CD4-positive, alpha-beta T cell (primary cell): ENCODE measurements around the gene PLA2R1. TPM values are rescaled to one million over a fixed set of nuclear protein-coding genes. Genes with fewer than 3 reads are reported as not detected.

Experiments used
- ATAC-seq: fragments of 200-7000 bp; cut with Tn5 transposase; one replicate; pipeline ENCODE4 v1.10.0; 2022; ENCODE audit warnings: mild to moderate bottlenecking; ENCODE audit not compliant: poor library complexity
- CTCF ChIA-PET: fragments of 350-600 bp; sonication (Branson Sonifier 250); formaldehyde crosslinking; loops from one replicate; lab custom pipeline; 2021; ENCODE audit warnings: antibody characterized with exemption, inconsistent platforms; lab: Charles Lee
- POLR2A ChIA-PET: fragments of 350-600 bp; sonication (Branson Sonifier 250); formaldehyde crosslinking; loops from one replicate; lab custom pipeline; 2021; ENCODE audit warnings: antibody characterized with exemption, inconsistent platforms; lab: Charles Lee
- DNase-seq, 14 experiments: peaks; one replicate each; pipeline ENCODE4 v3.0.0-alpha.2; 2013 to 2020; ENCODE audit warnings: mixed read lengths in 2 of 14
- H3K27ac ChIP-seq, 2 donors: one replicate each; pipeline versions ENCODE4 v1.5.1 to v1.7.0; 2013; ENCODE audit warnings: low read length in 2 of 2, low read depth in 1 of 2, mild to moderate bottlenecking in 1 of 2
- H3K27me3 ChIP-seq, 2 experiments: 1 replicate in 1 of 2; 2 replicates in 1 of 2; pipeline versions ENCODE4 v1.6.1 to v1.7.0; 2013; ENCODE audit warnings: low read length in 2 of 2, control low read depth in 1 of 2, mild to moderate bottlenecking in 1 of 2, moderate library complexity in 1 of 2; ENCODE audit not compliant: insufficient read depth in 2 of 2, control insufficient read depth in 1 of 2
- H3K36me3 ChIP-seq: one replicate; pipeline ENCODE4 v1.6.1; 2013; ENCODE audit warnings: low read length, control low read depth; ENCODE audit not compliant: insufficient read depth
- H3K4me1 ChIP-seq: one replicate; pipeline ENCODE4 v1.6.1; 2013; ENCODE audit warnings: low read length, control low read depth; ENCODE audit not compliant: insufficient read depth
- H3K4me3 ChIP-seq: one replicate; pipeline ENCODE4 v1.5.1; 2013; ENCODE audit warnings: mild to moderate bottlenecking, low read length, moderate library complexity
- H3K9me3 ChIP-seq, 2 experiments: 1 replicate in 1 of 2; 2 replicates in 1 of 2; pipeline versions ENCODE4 v1.6.1 to v1.7.0; 2013; ENCODE audit warnings: low read length in 2 of 2, mild to moderate bottlenecking in 2 of 2, control low read depth in 1 of 2, moderate library complexity in 1 of 2; ENCODE audit not compliant: control insufficient read depth in 1 of 2, insufficient read depth in 1 of 2
- H3K27ac Mint-ChIP-seq: one replicate; pipeline ENCODE4 v1.8.0; 2020; ENCODE audit warnings: mixed read lengths
- H3K27me3 Mint-ChIP-seq: one replicate; pipeline ENCODE4 v1.8.0; 2021; ENCODE audit warnings: mixed read lengths
- H3K36me3 Mint-ChIP-seq: one replicate; pipeline ENCODE4 v1.8.0; 2021; ENCODE audit warnings: low read depth, mixed read lengths
- H3K4me1 Mint-ChIP-seq: one replicate; pipeline ENCODE4 v1.8.0; 2021; ENCODE audit warnings: low read depth, mixed read lengths
- H3K4me3 Mint-ChIP-seq: one replicate; pipeline ENCODE4 v1.8.0; 2020; ENCODE audit warnings: mild to moderate bottlenecking, mixed read lengths
- H3K9me3 Mint-ChIP-seq: one replicate; pipeline ENCODE4 v1.8.0; 2020; ENCODE audit warnings: mixed read lengths
- intact Hi-C, 2 experiments: fragments of 100-400 bp; cut with DNase I in 1 of 2; cut with micrococcal nuclease in 1 of 2; formaldehyde crosslinking; loops; one replicate each; pipeline versions ENCODE4 v1.15.1 to v1.9.0; 2023 to 2025; cut with DNase I, micrococcal nuclease
- total RNA-seq, 174 experiments: library from RNA in 2 of 174; stranded (reverse) in 2 of 174; gene quantifications; one replicate each; pipeline ENCODE4 v1.2.3 and lab custom pipeline; 2021 to 2026
- TF ChIP-seq, protein P1 (sequence below): fragments of 200-600 bp; IDR thresholded peaks from one replicate; pipeline ENCODE4 v1.8.0; 2022; ENCODE audit warnings: antibody characterized with exemption, mild to moderate bottlenecking

Gene PLA2R1
- total RNA-seq, 2 experiments from 2014 or later, result not detected

DNA sequence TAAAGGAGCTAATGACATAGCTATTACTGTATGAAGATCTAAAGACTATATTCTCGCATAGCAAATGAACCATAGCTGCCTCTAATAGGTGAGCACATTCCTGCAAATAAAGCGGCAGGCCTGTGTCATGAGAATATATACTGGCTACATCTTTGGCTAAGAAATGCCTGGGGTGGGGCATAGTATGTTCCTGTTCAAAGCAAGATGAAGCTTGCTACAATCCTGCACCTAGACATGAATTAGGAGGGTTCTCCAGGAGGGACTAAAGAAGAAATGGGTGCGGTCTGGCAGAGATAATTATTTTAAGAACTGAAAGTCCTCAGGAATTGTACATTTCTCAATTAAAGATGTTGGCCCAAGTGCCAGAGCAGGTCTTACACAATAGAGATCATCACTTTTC, 46.8 kb upstream of the PLA2R1 start:
- Mint-ChIP-seq H3K27ac (no peak overlapping the region), H3K4me1 (no peaks in the 10 kb centered on the region), H3K27me3 (peaks cover 3% of the 10 kb centered on the region), H3K4me3 (no peak overlapping the region), H3K36me3 (no peaks in the 10 kb centered on the region), H3K9me3 (no peaks in the 10 kb centered on the region)
- ATAC-seq (no peak), DNase-seq (no peak)
- no peaks in the 10 kb centered on the region for H3K4me1 ChIP-seq
- peaks cover 0 to 4% of the 10 kb centered on the region in 2 experiments for H3K27me3 ChIP-seq
- no peaks in the 10 kb centered on the region for H3K9me3 ChIP-seq
- no peak overlapping the region for H3K4me3 ChIP-seq
- intact Hi-C loops, result loop anchor here in 1 of 2 experiments (2.0 to 5.0 kb wide), 2 partner anchors 886 to 953 kb away; no protein-coding TSS in a partner anchor
- H3K36me3 ChIP-seq, result no peaks in the 10 kb centered on the region
- H3K27ac ChIP-seq, result no peak overlapping the region
- POLR2A ChIA-PET, result no interaction called here
- TF ChIP-seq, protein P1, sequence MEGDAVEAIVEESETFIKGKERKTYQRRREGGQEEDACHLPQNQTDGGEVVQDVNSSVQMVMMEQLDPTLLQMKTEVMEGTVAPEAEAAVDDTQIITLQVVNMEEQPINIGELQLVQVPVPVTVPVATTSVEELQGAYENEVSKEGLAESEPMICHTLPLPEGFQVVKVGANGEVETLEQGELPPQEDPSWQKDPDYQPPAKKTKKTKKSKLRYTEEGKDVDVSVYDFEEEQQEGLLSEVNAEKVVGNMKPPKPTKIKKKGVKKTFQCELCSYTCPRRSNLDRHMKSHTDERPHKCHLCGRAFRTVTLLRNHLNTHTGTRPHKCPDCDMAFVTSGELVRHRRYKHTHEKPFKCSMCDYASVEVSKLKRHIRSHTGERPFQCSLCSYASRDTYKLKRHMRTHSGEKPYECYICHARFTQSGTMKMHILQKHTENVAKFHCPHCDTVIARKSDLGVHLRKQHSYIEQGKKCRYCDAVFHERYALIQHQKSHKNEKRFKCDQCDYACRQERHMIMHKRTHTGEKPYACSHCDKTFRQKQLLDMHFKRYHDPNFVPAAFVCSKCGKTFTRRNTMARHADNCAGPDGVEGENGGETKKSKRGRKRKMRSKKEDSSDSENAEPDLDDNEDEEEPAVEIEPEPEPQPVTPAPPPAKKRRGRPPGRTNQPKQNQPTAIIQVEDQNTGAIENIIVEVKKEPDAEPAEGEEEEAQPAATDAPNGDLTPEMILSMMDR, result no peak
- CTCF ChIA-PET, result interaction anchor here (1.3 to 1.9 kb wide), 3 partner anchors 101 to 884 kb away, joined by 3 to 14 read pairs (median 6); no protein-coding TSS in a partner anchor

DNA sequence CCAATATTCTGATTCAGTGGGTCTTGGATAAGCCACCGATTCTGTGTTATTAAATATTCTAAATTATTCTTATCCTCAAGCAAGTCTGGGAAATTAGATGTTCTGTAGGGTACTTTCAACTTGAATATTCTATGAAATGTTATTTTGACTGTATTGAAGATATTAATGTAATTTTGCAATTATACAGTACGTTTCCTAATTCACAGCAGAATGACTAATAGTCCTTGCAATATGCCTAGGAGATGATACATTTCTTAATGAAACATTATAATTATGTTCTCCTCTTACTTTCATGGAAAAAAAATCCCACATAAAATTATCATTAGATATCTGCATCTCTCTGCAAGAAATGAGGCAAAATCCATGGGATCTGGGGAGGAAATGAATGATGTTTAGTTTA, 46.2 kb upstream of the PLA2R1 start:
- no peaks in the 10 kb centered on the region for H3K9me3 ChIP-seq
- no peaks in the 10 kb centered on the region for H3K4me1 ChIP-seq
- Mint-ChIP-seq H3K27me3 (no peaks in the 10 kb centered on the region), H3K27ac (no peak overlapping the region), H3K9me3 (no peaks in the 10 kb centered on the region), H3K4me3 (no peak overlapping the region), H3K36me3 (no peaks in the 10 kb centered on the region), H3K4me1 (no peaks in the 10 kb centered on the region)
- H3K27ac ChIP-seq, result no peak overlapping the region
- DNase-seq, result no peak
- TF ChIP-seq, protein P1, result no peak
- ATAC-seq, result no peak
- ChIA-PET POLR2A (no interaction called here), CTCF (interaction anchor here (1.9 kb wide), 1 partner anchor 885 kb away, joined by 14 read pairs; no protein-coding TSS in a partner anchor)
- intact Hi-C loops, result loop anchor here in 1 of 2 experiments (2.0 to 5.0 kb wide), 2 partner anchors 886 to 954 kb away; no protein-coding TSS in a partner anchor
- no peak overlapping the region for H3K4me3 ChIP-seq
- no peaks in the 10 kb centered on the region for H3K36me3 ChIP-seq
- peaks cover 0 to 4% of the 10 kb centered on the region in 2 experiments for H3K27me3 ChIP-seq

DNA sequence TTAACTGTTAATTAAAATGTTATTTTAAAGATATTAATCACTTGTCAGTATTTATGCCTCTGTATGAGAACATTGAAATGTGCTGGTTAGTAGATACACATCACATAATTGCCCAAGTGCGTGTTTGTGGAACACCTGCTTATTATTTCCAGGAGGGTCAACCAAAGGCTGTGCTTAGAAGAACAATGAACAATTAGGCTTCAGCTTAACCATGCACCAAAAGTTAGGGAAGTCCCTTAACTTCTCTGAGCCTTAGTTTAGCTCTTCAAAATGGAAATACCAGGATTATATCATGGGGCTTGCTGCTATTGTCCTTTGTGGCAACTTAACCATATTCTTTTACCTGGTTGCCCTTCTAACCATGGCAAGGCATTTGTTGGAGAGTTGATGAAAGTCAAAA, 43.0 kb upstream of the PLA2R1 start:
- CTCF ChIA-PET, result no interaction called here

More for the DNA sequence above, 43.0 kb upstream of the PLA2R1 start:
- Histone ChIP-seq H3K36me3 (no peaks in the 10 kb centered on the region), H3K4me1 (no peaks in the 10 kb centered on the region), H3K9me3 (no peaks in the 10 kb centered on the region), H3K27me3 (peaks cover 0 to 4% of the 10 kb centered on the region in 2 experiments), H3K4me3 (no peak overlapping the region), H3K27ac (no peak overlapping the region)
- Mint-ChIP-seq H3K4me1 (no peaks in the 10 kb centered on the region), H3K27me3 (no peaks in the 10 kb centered on the region), H3K4me3 (no peak overlapping the region), H3K36me3 (no peaks in the 10 kb centered on the region), H3K9me3 (no peaks in the 10 kb centered on the region), H3K27ac (no peak overlapping the region)
- POLR2A ChIA-PET, result no interaction called here
- TF ChIP-seq, protein P1, result no peak
- no peak for DNase-seq
- intact Hi-C loops, result loop anchor here in 1 of 2 experiments (5.0 kb wide), 1 partner anchor 957 kb away; no protein-coding TSS in a partner anchor
- no peak for ATAC-seq
